Ectodermal cell (in vitro differentiated cells): ENCODE results near the gene PIK3R1.

Source experiments
- H3K27ac ChIP-seq: 2 replicates; pipeline ENCODE4 v1.7.0; 2013; ENCODE audit warnings: mild to moderate bottlenecking, low read depth, low read length; ENCODE audit not compliant: insufficient read depth, poor library complexity, severe bottlenecking
- H3K27me3 ChIP-seq: 2 replicates; pipeline ENCODE4 v1.7.0; 2013; ENCODE audit warnings: mild to moderate bottlenecking, low read length; ENCODE audit not compliant: insufficient read depth, control insufficient read depth, poor library complexity, severe bottlenecking
- H3K36me3 ChIP-seq: one replicate; pipeline ENCODE4 v1.7.0; 2013; ENCODE audit warnings: low read length; ENCODE audit not compliant: control insufficient read depth, insufficient read depth
- H3K4me1 ChIP-seq: one replicate; pipeline ENCODE4 v1.7.0; 2013; ENCODE audit warnings: low read length; ENCODE audit not compliant: control insufficient read depth, insufficient read depth
- H3K4me3 ChIP-seq: 2 replicates; pipeline ENCODE4 v1.7.0; 2013; ENCODE audit warnings: low read depth, low read length, control low read depth; ENCODE audit not compliant: insufficient read depth
- H3K9me3 ChIP-seq: 2 replicates; pipeline ENCODE4 v1.7.0; 2013; ENCODE audit warnings: mild to moderate bottlenecking, low read length, moderate library complexity; ENCODE audit not compliant: control insufficient read depth
- WGBS, 2 experiments: methylation state at CpG; one replicate each; pipeline ENCODE4 v1.1.7; 2013; ENCODE audit warnings: missing lambda C conversion rate in 2 of 2; 5-methylcytosine and 5-hydroxymethylcytosine counted together

The PIK3R1 gene

DNA sequence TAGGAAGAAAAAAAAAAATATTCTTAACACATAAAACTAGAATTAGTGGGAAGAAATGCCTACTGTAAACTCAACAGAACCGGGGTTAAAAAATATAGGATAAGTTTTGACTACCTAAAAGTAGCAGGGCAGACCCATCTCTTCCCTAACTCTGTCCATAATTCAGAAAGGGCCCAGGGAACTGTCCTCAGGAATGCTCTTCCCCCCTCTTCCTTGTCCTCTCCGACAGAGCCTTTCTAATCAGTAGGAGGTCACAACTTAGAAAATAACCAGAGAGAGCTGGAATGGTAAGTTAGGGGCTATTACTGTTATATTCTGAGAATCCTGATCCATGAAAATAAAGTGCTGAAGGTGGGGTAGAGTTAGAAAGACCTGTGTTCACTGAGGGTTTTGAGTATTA lies 22.2 kb downstream of the PIK3R1 start:
- peaks cover 12% of the 10 kb centered on the region for H3K4me1 ChIP-seq
- H3K36me3 ChIP-seq = no peaks in the 10 kb centered on the region
- 25 to 35% methylated on average over 2 of the region's 2 CpGs for WGBS, 2 experiments
- H3K9me3 ChIP-seq = no peaks in the 10 kb centered on the region
- no peak overlapping the region for H3K27ac ChIP-seq
- H3K27me3 ChIP-seq = no peaks in the 10 kb centered on the region
- no peak overlapping the region for H3K4me3 ChIP-seq

DNA sequence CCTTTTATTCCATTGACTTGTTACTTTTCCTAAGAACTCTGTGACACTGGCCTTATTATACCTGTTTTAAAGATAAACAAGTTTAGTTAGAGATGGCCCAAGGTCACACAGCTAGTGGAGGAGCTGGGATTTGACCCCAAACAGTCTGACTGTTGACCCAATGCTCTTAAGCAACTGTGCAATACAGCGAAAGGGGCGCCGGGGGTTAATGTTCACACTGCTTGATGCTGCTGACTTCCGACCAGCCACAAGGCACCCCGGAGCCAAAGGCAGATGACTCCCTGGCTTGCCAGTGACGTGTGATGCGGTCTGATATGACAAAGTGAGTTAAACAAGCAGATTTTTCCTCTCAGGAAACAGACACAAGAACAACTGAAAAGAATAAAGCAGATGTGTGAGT lies 23.9 kb downstream of the PIK3R1 start:
- Histone ChIP-seq H3K27ac (no peak overlapping the region), H3K27me3 (no peaks in the 10 kb centered on the region), H3K9me3 (no peaks in the 10 kb centered on the region), H3K36me3 (no peaks in the 10 kb centered on the region), H3K4me3 (no peak overlapping the region), H3K4me1 (peaks cover 12% of the 10 kb centered on the region)
- 68 to 74% methylated on average over 7 of the region's 7 CpGs for WGBS, 2 experiments

DNA sequence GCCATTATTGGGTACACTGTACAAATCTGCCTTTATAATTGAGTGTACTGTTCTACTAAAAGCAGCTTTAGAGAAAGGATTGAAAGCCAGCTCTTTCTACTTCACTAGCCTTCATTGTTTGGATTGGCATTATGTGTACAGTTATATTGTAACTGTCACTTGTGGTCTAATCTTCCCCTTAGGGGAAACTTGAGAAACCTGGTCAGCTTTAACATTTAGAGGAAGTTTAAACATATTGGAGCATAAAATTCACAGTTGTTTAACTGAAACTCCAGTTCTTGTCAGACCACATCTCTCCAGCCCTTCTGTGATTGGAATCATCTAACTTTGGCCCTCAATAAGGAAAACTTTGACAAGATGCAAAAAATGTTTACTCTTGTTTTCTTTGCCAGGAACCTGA lies 24.6 kb downstream of the PIK3R1 start:
- Histone ChIP-seq H3K4me1 (peaks cover 12% of the 10 kb centered on the region), H3K4me3 (no peak overlapping the region), H3K36me3 (no peaks in the 10 kb centered on the region), H3K27me3 (no peaks in the 10 kb centered on the region), H3K9me3 (no peaks in the 10 kb centered on the region), H3K27ac (no peak overlapping the region)

DNA sequence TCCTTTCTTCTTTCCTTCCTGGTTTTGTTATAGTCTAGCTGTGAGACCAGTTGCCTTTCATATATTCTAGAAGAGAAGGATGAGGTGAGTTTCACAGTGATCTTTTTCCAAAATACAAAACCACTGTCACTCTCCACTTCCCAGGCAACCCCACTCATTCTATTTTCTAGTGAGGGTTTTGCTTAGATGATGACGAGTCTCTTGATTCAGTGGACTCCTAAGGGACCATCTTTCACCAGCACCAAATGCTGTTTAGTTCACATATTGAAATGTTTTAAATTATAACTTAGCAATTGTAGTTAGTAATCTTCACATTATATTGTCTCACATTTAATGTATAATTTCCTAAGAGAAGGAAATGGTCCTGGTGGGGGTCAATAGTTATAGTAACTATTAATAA lies 25.2 kb downstream of the PIK3R1 start:
- no peak overlapping the region for H3K27ac ChIP-seq
- no peaks in the 10 kb centered on the region for H3K27me3 ChIP-seq
- H3K4me3 ChIP-seq = no peak overlapping the region
- no peaks in the 10 kb centered on the region for H3K9me3 ChIP-seq
- H3K4me1 ChIP-seq = peaks cover 12% of the 10 kb centered on the region
- 86 to 100% methylated on average over 1 of the region's 1 CpG for whole genome bisulfite sequencing, 2 experiments
- no peaks in the 10 kb centered on the region for H3K36me3 ChIP-seq

DNA sequence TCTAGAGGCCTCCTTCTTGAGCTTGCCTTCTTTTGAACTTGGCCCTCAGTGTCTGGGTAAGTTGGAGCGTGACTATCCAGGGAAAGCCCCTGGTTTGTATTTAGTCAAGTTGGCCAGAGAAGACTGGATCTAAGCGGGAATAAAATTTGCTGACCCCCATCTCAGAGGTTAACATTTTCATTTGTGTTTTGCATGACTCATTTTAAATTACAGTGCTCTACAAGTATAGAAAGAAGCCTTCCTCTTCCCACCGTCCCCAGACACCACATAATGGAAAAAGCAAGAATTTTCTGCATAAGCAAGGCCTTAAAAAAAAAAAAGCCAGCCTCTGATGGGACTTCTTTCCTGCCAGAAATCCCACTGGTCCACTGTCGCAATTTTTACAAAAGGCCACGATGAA lies 27.2 kb downstream of the PIK3R1 start:
- no peaks in the 10 kb centered on the region for H3K27me3 ChIP-seq
- H3K27ac ChIP-seq = no peak overlapping the region
- no peaks in the 10 kb centered on the region for H3K9me3 ChIP-seq
- H3K4me1 ChIP-seq = peaks cover 8% of the 10 kb centered on the region
- WGBS, 2 experiments = 94% methylated on average over 5 of the region's 5 CpGs
- no peak overlapping the region for H3K4me3 ChIP-seq
- H3K36me3 ChIP-seq = no peaks in the 10 kb centered on the region

DNA sequence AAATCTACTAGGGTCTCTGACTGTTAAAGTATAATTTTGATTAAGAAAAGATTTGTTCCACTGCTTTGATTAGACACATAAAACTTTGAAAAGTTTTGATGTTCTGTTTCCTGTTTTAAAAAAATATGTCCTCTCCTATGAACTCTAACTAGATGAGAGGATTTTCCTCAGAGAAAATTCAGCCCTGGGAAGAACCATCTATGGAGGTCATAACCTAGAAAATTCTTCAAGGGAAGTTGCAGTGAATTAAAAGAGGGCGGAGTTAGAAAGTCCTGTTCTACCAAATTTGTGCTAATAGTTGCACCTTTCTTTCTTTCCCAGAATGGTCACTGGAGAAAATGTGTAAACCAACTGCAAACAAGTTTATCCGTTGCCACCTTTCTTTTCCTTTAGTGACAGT lies 27.7 kb downstream of the PIK3R1 start:
- Histone ChIP-seq H3K27me3 (no peaks in the 10 kb centered on the region), H3K4me3 (no peak overlapping the region), H3K9me3 (no peaks in the 10 kb centered on the region), H3K36me3 (no peaks in the 10 kb centered on the region), H3K27ac (no peak overlapping the region), H3K4me1 (peaks cover 3% of the 10 kb centered on the region)
- WGBS, 2 experiments = 92 to 94% methylated on average over 2 of the region's 2 CpGs

DNA sequence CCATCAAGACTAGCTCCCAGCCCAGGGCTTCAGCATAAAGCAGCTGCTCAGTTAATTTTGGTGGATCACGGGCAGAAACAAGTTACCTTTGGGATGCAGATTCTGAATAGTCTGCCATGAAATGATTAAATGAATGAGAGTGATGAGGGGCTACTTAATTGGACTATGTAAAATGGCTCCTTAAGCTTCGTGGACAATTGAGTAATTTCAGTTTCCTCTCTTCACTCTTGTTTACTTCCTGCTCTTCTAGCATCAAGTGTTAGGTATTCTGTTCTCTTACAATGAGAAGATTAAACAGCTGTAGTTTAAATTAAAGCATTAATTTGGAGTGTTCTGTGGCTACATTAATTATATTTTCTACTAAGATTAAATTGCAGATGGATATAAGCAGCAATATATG lies 28.1 kb downstream of the PIK3R1 start:
- Histone ChIP-seq H3K9me3 (no peaks in the 10 kb centered on the region), H3K27ac (no peak overlapping the region), H3K27me3 (no peaks in the 10 kb centered on the region), H3K4me3 (no peak overlapping the region), H3K36me3 (no peaks in the 10 kb centered on the region), H3K4me1 (no peaks in the 10 kb centered on the region)
- 93 to 98% methylated on average over 2 of the region's 2 CpGs for WGBS, 2 experiments

DNA sequence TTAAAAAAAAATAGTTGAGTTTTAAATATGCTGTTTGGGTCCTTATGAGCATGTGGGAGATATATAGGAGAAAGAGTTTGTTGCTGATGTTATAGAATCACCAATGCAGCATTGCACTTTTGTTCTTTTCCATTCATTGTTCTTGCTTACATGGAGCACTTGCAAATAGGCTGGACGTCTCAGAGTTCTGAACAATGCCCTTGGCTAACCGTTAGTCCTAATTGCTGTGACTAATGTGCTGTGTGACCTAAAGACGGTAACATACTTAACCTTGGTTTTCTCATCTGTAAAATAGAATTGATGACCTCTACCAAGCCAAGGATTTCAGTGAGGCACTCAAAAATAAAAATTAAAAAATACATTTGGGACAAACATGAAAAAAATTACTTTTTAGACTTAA lies 29.8 kb downstream of the PIK3R1 start:
- no peaks in the 10 kb centered on the region for H3K4me1 ChIP-seq
- 53 to 60% methylated on average over 3 of the region's 3 CpGs for WGBS, 2 experiments
- H3K4me3 ChIP-seq = no peak overlapping the region
- H3K9me3 ChIP-seq = no peaks in the 10 kb centered on the region
- no peaks in the 10 kb centered on the region for H3K36me3 ChIP-seq
- H3K27me3 ChIP-seq = no peaks in the 10 kb centered on the region
- no peak overlapping the region for H3K27ac ChIP-seq

DNA sequence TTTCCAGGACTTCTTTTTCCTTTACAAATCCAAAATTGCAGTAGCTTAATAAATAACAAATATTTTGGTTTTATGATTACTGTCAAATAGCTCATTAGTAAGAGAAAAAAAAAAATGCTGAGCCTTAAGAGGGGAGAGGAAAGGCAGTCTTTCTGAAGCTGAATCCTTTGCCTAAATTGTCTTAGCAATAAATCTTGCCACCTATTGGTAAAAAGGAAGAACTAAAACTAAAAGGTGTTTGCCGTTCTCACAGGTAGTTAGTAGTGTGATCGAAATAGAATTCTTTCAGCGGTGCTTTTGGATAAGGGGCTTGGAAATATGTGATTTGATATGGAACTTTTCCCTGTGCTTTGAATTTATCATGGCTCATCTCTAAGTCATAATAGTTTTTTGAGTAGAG lies 31.2 kb downstream of the PIK3R1 start:
- H3K9me3 ChIP-seq = no peaks in the 10 kb centered on the region
- no peaks in the 10 kb centered on the region for H3K27me3 ChIP-seq
- H3K36me3 ChIP-seq = no peaks in the 10 kb centered on the region
- H3K27ac ChIP-seq = no peak overlapping the region
- peaks cover 5% of the 10 kb centered on the region for H3K4me1 ChIP-seq
- WGBS, 2 experiments = 90 to 93% methylated on average over 3 of the region's 3 CpGs
- H3K4me3 ChIP-seq = no peak overlapping the region

DNA sequence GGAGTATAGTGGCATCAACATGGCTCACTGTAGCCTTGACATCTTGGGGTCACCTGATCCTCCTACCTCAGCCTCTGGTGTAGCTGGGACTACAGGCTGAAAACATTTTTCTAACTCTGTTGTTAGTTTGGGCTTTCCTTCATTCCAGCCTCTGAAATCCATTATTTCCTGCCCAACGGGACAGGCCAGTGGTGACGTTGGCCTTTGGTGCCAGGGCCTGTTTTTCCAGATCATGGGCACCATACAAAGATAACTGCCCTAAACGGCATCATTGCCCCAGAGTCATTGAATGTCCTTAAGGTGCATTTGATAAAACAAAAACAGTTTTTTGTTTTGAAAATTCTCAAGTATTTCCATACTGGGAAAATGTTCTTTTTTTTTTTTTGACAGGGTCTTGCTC lies 32.1 kb downstream of the PIK3R1 start:
- Histone ChIP-seq H3K27me3 (no peaks in the 10 kb centered on the region), H3K4me3 (no peak overlapping the region), H3K9me3 (no peaks in the 10 kb centered on the region), H3K4me1 (peaks cover 10% of the 10 kb centered on the region), H3K36me3 (no peaks in the 10 kb centered on the region), H3K27ac (no peak overlapping the region)
- WGBS, 2 experiments = 92 to 94% methylated on average over 3 of the region's 3 CpGs

DNA sequence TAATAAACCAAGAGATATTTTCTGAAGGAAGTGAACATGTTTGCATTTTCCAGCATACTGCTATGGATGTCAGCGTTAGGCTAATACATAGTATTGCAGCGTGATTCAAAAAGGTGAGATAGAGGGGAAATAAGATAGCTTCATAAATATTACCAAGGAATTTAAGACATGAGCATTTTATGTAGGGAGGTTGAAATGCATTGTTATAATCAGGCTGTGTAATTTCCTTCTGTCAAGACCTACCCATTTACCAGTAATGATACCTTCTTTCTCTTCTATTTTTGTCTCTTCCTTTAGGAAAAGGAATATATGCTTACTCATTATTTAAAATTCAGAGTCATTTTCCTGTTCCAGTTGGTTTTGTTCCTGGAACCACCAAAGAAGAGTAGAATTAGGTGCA lies 33.3 kb downstream of the PIK3R1 start:
- no peak overlapping the region for H3K4me3 ChIP-seq
- H3K27ac ChIP-seq = no peak overlapping the region
- no peaks in the 10 kb centered on the region for H3K27me3 ChIP-seq
- no peaks in the 10 kb centered on the region for H3K36me3 ChIP-seq
- 85 to 94% methylated on average over 2 of the region's 2 CpGs for WGBS, 2 experiments
- H3K9me3 ChIP-seq = no peaks in the 10 kb centered on the region
- peaks cover 10% of the 10 kb centered on the region for H3K4me1 ChIP-seq
